Keratinocyte (primary cell): ENCODE data around the gene TBPL2. TPM values are rescaled to one million over a fixed set of nuclear protein-coding genes. Genes with fewer than 3 reads are reported as not detected.

Experiments
- DNase-seq: peaks from one replicate; pipeline ENCODE4 v3.0.0-alpha.2; 2011; ENCODE audit warnings: low read depth, missing footprints, low spot score
- FAIRE-seq: peaks from 2 replicates; lab custom pipeline; 2011; peaks lifted over from hg19 to GRCh38; lab: Jason Lieb, UNC
- H2AFZ ChIP-seq: 2 replicates; pipeline ENCODE4 v1.6.0; 2012; ENCODE audit warnings: low read length, control low read depth, inconsistent platforms; ENCODE audit not compliant: control insufficient read depth
- H3K27ac ChIP-seq: 2 replicates; pipeline ENCODE4 v1.5.1; 2011; ENCODE audit warnings: low read length; ENCODE audit not compliant: control insufficient read depth, insufficient read depth
- H3K27me3 ChIP-seq: 3 replicates; pipeline ENCODE4 v1.6.0; 2011; ENCODE audit warnings: low read length; ENCODE audit not compliant: control insufficient read depth, insufficient read depth; ENCODE audit errors: extremely low read depth
- H3K36me3 ChIP-seq, 2 experiments: 2 replicates in 1 of 2; 3 replicates in 1 of 2; pipeline ENCODE4 v1.5.1; 2011; ENCODE audit warnings: low read length in 2 of 2, mild to moderate bottlenecking in 1 of 2; ENCODE audit not compliant: control insufficient read depth in 2 of 2, insufficient read depth in 2 of 2; ENCODE audit errors: extremely low read depth in 1 of 2
- H3K4me1 ChIP-seq: 3 replicates; pipeline ENCODE4 v1.5.1; 2011; ENCODE audit warnings: low read length; ENCODE audit not compliant: control insufficient read depth, insufficient read depth; ENCODE audit errors: extremely low read depth
- H3K4me2 ChIP-seq: 3 replicates; pipeline ENCODE4 v1.6.0; 2011; ENCODE audit warnings: low read depth, low read length; ENCODE audit not compliant: control insufficient read depth, insufficient read depth; ENCODE audit errors: extremely low read depth
- H3K4me3 ChIP-seq, 3 experiments: fragments of 200-600 bp in 1 of 3; sonication (generic) in 1 of 3; 2 replicates in 2 of 3; 3 replicates in 1 of 3; pipeline ENCODE4 v1.5.1; 2011 to 2016; ENCODE audit warnings: low read length in 3 of 3, mild to moderate bottlenecking in 3 of 3, control low read depth in 2 of 3, inconsistent platforms in 1 of 3, low read depth in 1 of 3, mixed read lengths in 1 of 3, mixed run types in 1 of 3, moderate library complexity in 1 of 3; ENCODE audit not compliant: control insufficient read depth in 2 of 3, insufficient read depth in 2 of 3; ENCODE audit errors: extremely low read depth in 1 of 3
- H3K79me2 ChIP-seq: 2 replicates; pipeline ENCODE4 v1.6.0; 2012; ENCODE audit warnings: low read length; ENCODE audit not compliant: control insufficient read depth, insufficient read depth
- H3K9ac ChIP-seq: 3 replicates; pipeline ENCODE4 v1.6.0; 2011; ENCODE audit warnings: low read length; ENCODE audit not compliant: control insufficient read depth, insufficient read depth; ENCODE audit errors: extremely low read depth
- H3K9me1 ChIP-seq: 3 replicates; pipeline ENCODE4 v1.6.0; 2011; ENCODE audit warnings: low read length; ENCODE audit not compliant: control insufficient read depth, insufficient read depth; ENCODE audit errors: extremely low read depth
- H3K9me3 ChIP-seq: 2 replicates; pipeline ENCODE4 v1.5.1; 2012; ENCODE audit warnings: low read depth, low read length; ENCODE audit not compliant: control insufficient read depth
- H4K20me1 ChIP-seq: 3 replicates; pipeline ENCODE4 v1.6.0; 2011; ENCODE audit warnings: low read length; ENCODE audit not compliant: control insufficient read depth, insufficient read depth; ENCODE audit errors: extremely low read depth
- CTCF ChIP-seq, 3 experiments: IDR thresholded peaks in 1 of 3; conservative IDR thresholded peaks in 1 of 3; optimal IDR thresholded peaks in 1 of 3; 2 replicates in 2 of 3; 3 replicates in 1 of 3; pipeline versions ENCODE3 to v1.5.1; 2011; ENCODE audit warnings: low read length in 3 of 3, mild to moderate bottlenecking in 3 of 3, moderate library complexity in 2 of 3, control low read depth in 1 of 3, inconsistent platforms in 1 of 3; ENCODE audit not compliant: insufficient read depth in 2 of 3; ENCODE audit errors: extremely low read depth in 1 of 3
- EZH2 ChIP-seq: IDR thresholded peaks from one replicate; pipeline ENCODE4 v1.6.1; 2012; ENCODE audit warnings: inconsistent platforms, mild to moderate bottlenecking, low read length, moderate library complexity
- dilution Hi-C: fragments of 300-500 bp; cut with MboI; formaldehyde crosslinking; loops from one replicate; pipeline ENCODE4 v1.7.0; 2020; ENCODE audit warnings: low sequenced_read_pairs; ENCODE audit not compliant: extremely low pct_ligation_motif_present
- polyA plus RNA-seq, 5 experiments: library from polyadenylated mRNA; depleted of rRNA in 3 of 5; stranded (reverse) in 3 of 5; stranded (forward) in 1 of 5; unstranded in 1 of 5; fragments of >200 nt; gene quantifications; 1 replicate in 1 of 5; 2 replicates in 3 of 5; 3 replicates in 1 of 5; pipeline versions ENCODE4 v1.2.1 to v1.2.3, GENCODE V29; 2011 to 2012; ENCODE audit warnings: missing spikeins in 2 of 5, low read depth in 1 of 5, low replicate concordance in 1 of 5

Gene TBPL2
- polyA plus RNA-seq, 1 donor (not counting 4 experiments of a cell fraction or from before 2014, with no cell fraction given), result not detected

- no peak overlapping the region for H3K4me3 ChIP-seq
- dilution Hi-C loops, result no loop called here
- no peaks in the 10 kb centered on the region for H3K27me3 ChIP-seq
- H3K4me2 ChIP-seq, result no peak overlapping the region
- no peak overlapping the region for H3K27ac ChIP-seq
- H2AFZ ChIP-seq, result no peak overlapping the region
- H3K9me3 ChIP-seq, result no peaks in the 10 kb centered on the region
- H3K4me1 ChIP-seq, result no peaks in the 10 kb centered on the region
- H3K9me1 ChIP-seq, result no peaks in the 10 kb centered on the region
- TF ChIP-seq CTCF (optimal IDR thresholded peaks at IDR 0.05 in 1 of 3, IDR thresholded peaks at IDR 0.05 in 1 of 3, conservative IDR thresholded peaks at IDR 0.05 in 1 of 3; ENCODE audit: extremely low read depth in 1 of 3, insufficient read depth in 2 of 3, low read length in 3 of 3), result no peak
- FAIRE-seq (no peak), DNase-seq (no peak)
- peaks cover 4 to 16% of the 10 kb centered on the region in 2 experiments for H3K36me3 ChIP-seq
- H3K9ac ChIP-seq, result no peak overlapping the region
- no peaks in the 10 kb centered on the region for H3K79me2 ChIP-seq
- H4K20me1 ChIP-seq, result no peaks in the 10 kb centered on the region
These were observed 58.9 kb downstream of the TBPL2 start for GRCh38 chr14:55381561-55381960.

GRCh38 chr14:55381040-55381439 is 59.4 kb downstream of the TBPL2 start:
- no peak overlapping the region for H3K27ac ChIP-seq
- no peaks in the 10 kb centered on the region for H3K9me3 ChIP-seq
- H3K4me3 ChIP-seq, result no peak overlapping the region
- H4K20me1 ChIP-seq, result no peaks in the 10 kb centered on the region
- H3K79me2 ChIP-seq, result no peaks in the 10 kb centered on the region
- TF ChIP-seq EZH2, result no peak
- no peaks in the 10 kb centered on the region for H3K27me3 ChIP-seq
- peaks cover 4 to 17% of the 10 kb centered on the region in 2 experiments for H3K36me3 ChIP-seq
- dilution Hi-C loops, result no loop called here
- no peaks in the 10 kb centered on the region for H3K4me1 ChIP-seq
- H3K9ac ChIP-seq, result no peak overlapping the region
- H3K4me2 ChIP-seq, result no peak overlapping the region
- H3K9me1 ChIP-seq, result no peaks in the 10 kb centered on the region
- no peak overlapping the region for H2AFZ ChIP-seq
- DNase-seq, result no peak
- no peak for FAIRE-seq

- Histone ChIP-seq H3K27me3 (no peaks in the 10 kb centered on the region), H4K20me1 (no peaks in the 10 kb centered on the region), H3K9ac (no peak overlapping the region), H3K4me1 (peaks cover 10% of the 10 kb centered on the region), H2AFZ (no peak overlapping the region), H3K36me3 (peaks cover 4 to 14% of the 10 kb centered on the region in 2 experiments), H3K27ac (no peak overlapping the region), H3K4me2 (no peak overlapping the region), H3K9me1 (no peaks in the 10 kb centered on the region), H3K4me3 (no peak overlapping the region), H3K79me2 (no peaks in the 10 kb centered on the region), H3K9me3 (no peaks in the 10 kb centered on the region)
- DNase-seq (no peak), FAIRE-seq (no peak)
- TF ChIP-seq EZH2 (no peak), CTCF (optimal IDR thresholded peaks at IDR 0.05 in 1 of 3, IDR thresholded peaks at IDR 0.05 in 1 of 3, conservative IDR thresholded peaks at IDR 0.05 in 1 of 3; ENCODE audit: extremely low read depth in 1 of 3, insufficient read depth in 2 of 3, low read length in 3 of 3) (no peak)
- dilution Hi-C loops, result no loop called here
These were observed 63.2 kb downstream of the TBPL2 start for GRCh38 chr14:55377236-55377635.
